ENCODE data around the gene TP53BP1.

Gene TP53BP1

DNA sequence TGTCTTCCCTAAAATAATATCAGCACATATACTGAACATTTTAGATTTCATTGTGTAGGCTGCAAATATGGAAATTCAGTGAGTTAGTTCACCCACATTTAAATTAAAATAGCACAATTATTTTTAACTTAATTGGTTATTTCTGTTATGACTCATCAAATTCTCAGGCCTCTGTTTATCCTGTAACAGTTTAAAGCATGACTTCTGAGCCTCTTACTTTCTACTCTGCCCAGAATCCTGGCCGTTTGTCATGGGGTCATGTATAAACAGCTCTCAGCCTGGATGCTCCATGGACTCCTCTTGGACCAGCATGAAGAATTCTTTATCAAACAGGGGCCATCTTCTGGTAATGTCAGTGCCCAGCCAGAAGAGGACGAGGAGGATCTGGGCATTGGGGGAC is 109.9 kb downstream of the TP53BP1 start:
- Histone ChIP-seq H3K4me3 (ENCODE audit: low read length) (no peak overlapping the region), H3K9me2 (replicated peaks; ENCODE audit: control insufficient read depth, low read length) (no peaks in the 10 kb centered on the region), H3K27me3 (ENCODE audit: control insufficient read depth, low read length) (no peaks in the 10 kb centered on the region), H3K79me2 (ENCODE audit: control insufficient read depth, low read length) (0 out of 2 replicates have a peak, but pooled peaks cover 4% of the 10 kb centered on the region), H3K4me2 (ENCODE audit: low read length) (no peak overlapping the region), H4K20me1 (ENCODE audit: control insufficient read depth, insufficient read depth, low read depth, low read length) (no peaks in the 10 kb centered on the region), H3K4me1 (ENCODE audit: control insufficient read depth, low read length) (no peaks in the 10 kb centered on the region), H3F3A (ENCODE audit: control insufficient read depth, insufficient read depth) (no peaks in the 10 kb centered on the region), H3K36me3 (ENCODE audit: control insufficient read depth, low read length) (peaks cover 80% of the 10 kb centered on the region), H3K9me3 (ENCODE audit: control insufficient read depth, insufficient read depth, low read length) (no peaks in the 10 kb centered on the region), H3K27ac (ENCODE audit: low read depth, low read length) (no peak overlapping the region)
- no peak for TF ChIP-seq EZH2phosphoT487 (IDR thresholded peaks at IDR 0.05; ENCODE audit: borderline replicate concordance, low read length)
- TF ChIP-seq, protein P1, sequence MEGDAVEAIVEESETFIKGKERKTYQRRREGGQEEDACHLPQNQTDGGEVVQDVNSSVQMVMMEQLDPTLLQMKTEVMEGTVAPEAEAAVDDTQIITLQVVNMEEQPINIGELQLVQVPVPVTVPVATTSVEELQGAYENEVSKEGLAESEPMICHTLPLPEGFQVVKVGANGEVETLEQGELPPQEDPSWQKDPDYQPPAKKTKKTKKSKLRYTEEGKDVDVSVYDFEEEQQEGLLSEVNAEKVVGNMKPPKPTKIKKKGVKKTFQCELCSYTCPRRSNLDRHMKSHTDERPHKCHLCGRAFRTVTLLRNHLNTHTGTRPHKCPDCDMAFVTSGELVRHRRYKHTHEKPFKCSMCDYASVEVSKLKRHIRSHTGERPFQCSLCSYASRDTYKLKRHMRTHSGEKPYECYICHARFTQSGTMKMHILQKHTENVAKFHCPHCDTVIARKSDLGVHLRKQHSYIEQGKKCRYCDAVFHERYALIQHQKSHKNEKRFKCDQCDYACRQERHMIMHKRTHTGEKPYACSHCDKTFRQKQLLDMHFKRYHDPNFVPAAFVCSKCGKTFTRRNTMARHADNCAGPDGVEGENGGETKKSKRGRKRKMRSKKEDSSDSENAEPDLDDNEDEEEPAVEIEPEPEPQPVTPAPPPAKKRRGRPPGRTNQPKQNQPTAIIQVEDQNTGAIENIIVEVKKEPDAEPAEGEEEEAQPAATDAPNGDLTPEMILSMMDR (IDR thresholded peaks at IDR 0.05; ENCODE audit: low read depth, low read length, poor library complexity, severe bottlenecking): no peak

GRCh38 chr15:43382310-43382709 is 110.6 kb downstream of the TP53BP1 start:
- Histone ChIP-seq H3K27me3 (ENCODE audit: control insufficient read depth, low read length) (no peaks in the 10 kb centered on the region), H3K4me3 (ENCODE audit: low read length) (no peak overlapping the region), H3K9me2 (replicated peaks; ENCODE audit: control insufficient read depth, low read length) (no peaks in the 10 kb centered on the region), H3F3A (ENCODE audit: control insufficient read depth, insufficient read depth) (no peaks in the 10 kb centered on the region), H3K9me3 (ENCODE audit: control insufficient read depth, insufficient read depth, low read length) (no peaks in the 10 kb centered on the region), H3K27ac (ENCODE audit: low read depth, low read length) (no peak overlapping the region), H3K4me2 (ENCODE audit: low read length) (no peak overlapping the region), H3K4me1 (ENCODE audit: control insufficient read depth, low read length) (no peaks in the 10 kb centered on the region), H4K20me1 (ENCODE audit: control insufficient read depth, insufficient read depth, low read depth, low read length) (no peaks in the 10 kb centered on the region), H3K36me3 (ENCODE audit: control insufficient read depth, low read length) (peaks cover 83% of the 10 kb centered on the region), H3K79me2 (ENCODE audit: control insufficient read depth, low read length) (0 out of 2 replicates have a peak, but pooled peaks cover 4% of the 10 kb centered on the region)
- TF ChIP-seq EZH2phosphoT487 (IDR thresholded peaks at IDR 0.05; ENCODE audit: borderline replicate concordance, low read length): no peak
- TF ChIP-seq, protein P1 (IDR thresholded peaks at IDR 0.05; ENCODE audit: low read depth, low read length, poor library complexity, severe bottlenecking): no peak

GRCh38 chr15:43378601-43379000 is 114.4 kb downstream of the TP53BP1 start:
- Histone ChIP-seq H3K4me2 (ENCODE audit: low read length) (no peak overlapping the region), H3K9me2 (replicated peaks; ENCODE audit: control insufficient read depth, low read length) (no peaks in the 10 kb centered on the region), H3K4me1 (ENCODE audit: control insufficient read depth, low read length) (peaks cover 13% of the 10 kb centered on the region), H3K27ac (ENCODE audit: low read depth, low read length) (no peak overlapping the region), H3K4me3 (ENCODE audit: low read length) (no peak overlapping the region), H3F3A (ENCODE audit: control insufficient read depth, insufficient read depth) (peaks cover 9% of the 10 kb centered on the region; the same call in 1 of the 2 replicates), H3K79me2 (ENCODE audit: control insufficient read depth, low read length) (peaks cover 38% of the 10 kb centered on the region), H3K36me3 (ENCODE audit: control insufficient read depth, low read length) (peaks cover 66% of the 10 kb centered on the region), H4K20me1 (ENCODE audit: control insufficient read depth, insufficient read depth, low read depth, low read length) (no peaks in the 10 kb centered on the region), H3K27me3 (ENCODE audit: control insufficient read depth, low read length) (no peaks in the 10 kb centered on the region), H3K9me3 (ENCODE audit: control insufficient read depth, insufficient read depth, low read length) (no peaks in the 10 kb centered on the region)
- TF ChIP-seq EZH2phosphoT487 (IDR thresholded peaks at IDR 0.05; ENCODE audit: borderline replicate concordance, low read length): no peak
- TF ChIP-seq, protein P1 (IDR thresholded peaks at IDR 0.05; ENCODE audit: low read depth, low read length, poor library complexity, severe bottlenecking): no peak
